GM21576 (cell line): ENCODE results near the gene PCDHAC1.
"Not testable (repeated sequence)": the region's sequence is repeated elsewhere in the genome, so short reads cannot be mapped to it uniquely, and the experiment has no call there.

ENCODE experiments used
- ATAC-seq: cut with Tn5 transposase; IDR thresholded peaks from one replicate; pipeline ENCODE4 v1.9.1; 2021; ENCODE audit warnings: mild to moderate bottlenecking, moderate library complexity; ENCODE audit not compliant: unreplicated experiment

The PCDHAC1 gene, protein sequence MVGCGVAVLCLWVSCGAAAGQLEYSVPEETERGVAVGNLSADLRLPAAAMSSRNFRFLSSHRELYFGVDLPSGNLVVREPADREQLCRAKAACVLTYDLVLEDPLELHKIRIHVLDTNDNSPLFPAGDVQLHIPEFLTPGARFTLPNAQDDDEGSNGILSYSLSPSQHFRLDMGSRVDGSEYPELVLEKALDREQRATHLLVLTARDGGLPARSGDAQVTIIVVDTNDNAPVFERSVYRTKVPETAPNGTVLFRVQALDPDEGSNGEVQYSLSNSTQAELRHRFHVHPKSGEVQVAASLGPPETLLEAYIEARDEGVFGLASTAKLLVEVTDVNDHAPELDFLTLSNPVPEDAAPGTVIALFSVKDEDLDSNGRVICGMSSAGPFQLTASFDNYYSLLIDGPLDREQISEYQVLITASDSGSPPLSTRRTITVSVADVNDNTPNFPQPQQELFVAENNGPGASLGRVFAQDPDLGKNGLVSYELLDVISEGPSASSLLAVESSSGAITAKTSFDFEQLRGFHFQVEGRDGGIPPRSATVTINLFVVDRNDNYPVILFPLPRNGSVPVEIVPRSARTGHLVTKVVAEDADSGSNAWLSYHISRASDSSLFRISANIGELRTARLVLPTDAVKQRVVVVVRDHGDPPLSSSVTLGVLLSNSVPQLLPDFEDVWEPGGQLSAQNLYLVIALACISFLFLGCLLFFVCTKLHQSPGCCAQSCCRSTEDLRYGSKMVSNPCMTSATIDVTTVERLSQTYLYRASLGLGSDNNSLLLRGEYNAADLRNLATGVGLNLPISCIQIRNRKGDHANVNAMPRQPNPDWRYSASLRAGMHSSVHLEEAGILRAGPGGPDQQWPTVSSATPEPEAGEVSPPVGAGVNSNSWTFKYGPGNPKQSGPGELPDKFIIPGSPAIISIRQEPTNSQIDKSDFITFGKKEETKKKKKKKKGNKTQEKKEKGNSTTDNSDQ

DNA sequence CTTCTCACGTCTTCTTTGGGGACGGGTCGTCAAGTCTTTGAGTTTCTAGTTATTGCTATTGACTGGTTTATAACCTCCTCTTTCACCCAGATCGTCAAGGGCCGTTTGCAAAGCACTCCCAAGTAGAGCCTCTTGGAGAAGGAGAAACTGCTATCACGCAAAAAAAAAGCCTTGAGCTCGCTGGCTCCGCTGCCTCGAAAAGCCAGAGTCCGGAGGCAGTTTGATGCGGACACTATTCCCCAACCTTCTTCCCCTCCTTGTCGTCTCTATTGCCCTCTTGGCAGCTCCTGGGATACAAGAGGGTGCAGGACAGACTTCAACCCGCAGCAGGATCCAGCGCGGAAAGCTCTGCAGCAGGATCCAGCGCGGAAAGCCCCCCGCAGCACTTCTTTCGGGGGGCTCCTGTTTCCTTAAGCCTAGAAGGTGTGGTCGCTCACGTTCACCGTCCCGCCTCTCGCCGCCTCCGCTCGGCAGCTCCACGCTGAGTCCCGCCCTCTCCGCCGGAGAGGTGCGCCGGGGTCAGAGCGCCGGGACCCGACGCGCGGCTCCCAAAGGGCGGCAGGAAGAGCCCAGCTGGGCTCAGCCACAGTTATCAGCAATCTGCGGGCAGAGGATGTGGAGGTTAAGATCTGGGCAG, at the start of gene PCDHAC1:
TSS of gene PCDHAC1 (plus strand) at position 494 of the 637 bp plus-strand sequence. CDS start 594 bp downstream, outside the sequence.
- ATAC-seq: no peak

DNA sequence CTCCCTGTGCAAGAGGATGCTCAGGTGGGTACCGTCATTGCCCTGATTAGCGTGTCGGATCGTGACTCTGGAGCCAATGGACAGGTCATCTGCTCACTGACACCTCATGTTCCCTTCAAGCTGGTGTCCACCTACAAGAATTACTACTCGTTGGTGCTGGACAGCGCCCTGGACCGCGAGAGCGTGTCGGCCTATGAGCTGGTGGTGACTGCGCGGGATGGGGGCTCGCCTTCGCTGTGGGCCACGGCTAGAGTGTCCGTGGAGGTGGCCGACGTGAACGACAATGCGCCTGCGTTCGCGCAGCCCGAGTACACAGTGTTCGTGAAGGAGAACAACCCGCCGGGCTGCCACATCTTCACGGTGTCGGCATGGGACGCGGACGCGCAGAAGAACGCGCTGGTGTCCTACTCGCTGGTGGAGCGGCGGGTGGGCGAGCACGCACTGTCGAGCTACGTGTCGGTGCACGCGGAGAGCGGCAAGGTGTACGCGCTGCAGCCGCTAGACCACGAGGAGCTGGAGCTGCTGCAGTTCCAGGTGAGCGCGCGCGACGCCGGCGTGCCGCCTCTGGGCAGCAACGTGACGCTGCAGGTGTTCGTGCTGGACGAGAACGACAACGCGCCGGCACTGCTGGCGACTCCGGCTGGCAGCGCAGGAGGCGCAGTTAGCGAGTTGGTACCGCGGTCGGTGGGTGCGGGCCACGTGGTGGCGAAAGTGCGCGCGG, 49.4 kb upstream of the PCDHAC1 start:
- not testable (repeated sequence) for ATAC-seq

DNA sequence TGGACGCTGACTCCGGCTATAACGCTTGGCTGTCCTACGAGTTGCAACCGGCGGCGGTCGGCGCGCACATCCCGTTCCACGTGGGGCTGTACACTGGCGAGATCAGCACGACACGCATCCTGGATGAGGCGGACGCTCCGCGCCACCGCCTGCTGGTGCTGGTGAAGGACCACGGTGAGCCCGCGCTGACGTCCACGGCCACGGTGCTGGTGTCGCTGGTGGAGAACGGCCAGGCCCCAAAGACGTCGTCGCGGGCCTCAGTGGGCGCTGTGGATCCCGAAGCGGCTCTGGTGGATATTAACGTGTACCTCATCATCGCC, 48.9 kb upstream of the PCDHAC1 start:
- ATAC-seq: no peak

DNA sequence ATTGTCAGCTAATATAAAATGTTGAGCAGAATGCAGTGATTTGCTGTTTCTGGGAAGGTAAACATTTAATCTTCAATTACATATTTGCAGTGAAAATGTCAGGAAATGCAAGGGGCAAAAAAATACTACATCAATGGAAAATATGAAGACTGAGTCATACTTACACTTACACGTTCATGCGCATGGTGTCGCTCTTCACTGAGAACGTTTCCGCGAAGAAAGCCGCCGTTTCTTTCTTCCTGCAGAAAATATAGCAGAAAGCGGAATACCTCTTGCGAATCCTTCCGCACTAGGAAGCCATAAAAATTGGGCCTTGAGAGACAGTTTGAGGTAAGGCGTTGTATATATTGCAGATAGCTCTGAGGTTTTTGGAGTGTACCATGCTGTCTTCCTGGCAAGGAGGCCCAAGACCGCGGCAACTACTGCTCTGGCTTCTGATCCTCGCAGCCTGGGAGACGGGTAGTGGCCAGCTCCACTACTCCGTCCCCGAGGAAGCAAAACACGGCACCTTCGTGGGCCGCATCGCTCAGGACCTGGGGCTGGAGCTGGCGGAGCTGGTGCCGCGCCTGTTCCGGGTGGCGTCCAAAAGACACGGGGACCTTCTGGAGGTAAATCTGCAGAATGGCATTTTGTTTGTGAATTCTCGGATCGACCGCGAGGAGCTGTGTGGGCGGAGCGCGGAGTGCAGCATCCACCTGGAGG, 44.1 kb upstream of the PCDHAC1 start, which contains the start of gene PCDHA13:
TSS of gene PCDHA13 (plus strand) at position 236 of the 702 bp plus-strand sequence. CDS start at position 381, 145 bp downstream.
- no peak for ATAC-seq

DNA sequence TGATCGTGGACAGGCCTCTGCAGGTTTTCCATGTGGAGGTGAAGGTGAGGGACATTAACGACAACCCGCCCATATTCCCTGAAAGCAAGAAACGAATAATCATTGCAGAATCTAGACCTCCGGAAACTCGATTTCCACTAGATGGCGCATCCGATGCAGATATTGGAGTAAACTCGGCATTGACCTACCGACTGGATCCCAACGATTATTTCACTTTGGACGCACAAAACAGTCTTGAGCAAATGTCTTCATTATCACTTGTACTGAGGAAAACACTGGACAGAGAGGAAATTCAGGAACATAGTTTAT, 43.6 kb upstream of the PCDHAC1 start:
- ATAC-seq: no peak

DNA sequence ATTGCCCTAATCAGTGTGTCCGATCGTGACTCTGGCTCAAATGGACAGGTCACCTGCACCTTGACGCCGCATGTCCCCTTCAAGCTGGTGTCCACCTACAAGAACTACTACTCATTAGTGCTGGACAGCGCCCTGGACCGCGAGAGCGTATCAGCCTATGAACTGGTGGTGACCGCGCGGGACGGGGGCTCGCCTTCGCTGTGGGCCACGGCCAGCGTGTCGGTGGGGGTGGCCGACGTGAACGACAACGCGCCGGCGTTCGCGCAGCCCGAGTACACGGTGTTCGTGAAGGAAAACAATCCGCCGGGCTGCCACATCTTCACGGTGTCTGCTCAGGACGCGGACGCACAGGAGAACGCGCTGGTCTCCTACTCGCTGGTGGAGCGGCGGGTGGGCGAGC, 42.7 kb upstream of the PCDHAC1 start:
- no peak for ATAC-seq

DNA sequence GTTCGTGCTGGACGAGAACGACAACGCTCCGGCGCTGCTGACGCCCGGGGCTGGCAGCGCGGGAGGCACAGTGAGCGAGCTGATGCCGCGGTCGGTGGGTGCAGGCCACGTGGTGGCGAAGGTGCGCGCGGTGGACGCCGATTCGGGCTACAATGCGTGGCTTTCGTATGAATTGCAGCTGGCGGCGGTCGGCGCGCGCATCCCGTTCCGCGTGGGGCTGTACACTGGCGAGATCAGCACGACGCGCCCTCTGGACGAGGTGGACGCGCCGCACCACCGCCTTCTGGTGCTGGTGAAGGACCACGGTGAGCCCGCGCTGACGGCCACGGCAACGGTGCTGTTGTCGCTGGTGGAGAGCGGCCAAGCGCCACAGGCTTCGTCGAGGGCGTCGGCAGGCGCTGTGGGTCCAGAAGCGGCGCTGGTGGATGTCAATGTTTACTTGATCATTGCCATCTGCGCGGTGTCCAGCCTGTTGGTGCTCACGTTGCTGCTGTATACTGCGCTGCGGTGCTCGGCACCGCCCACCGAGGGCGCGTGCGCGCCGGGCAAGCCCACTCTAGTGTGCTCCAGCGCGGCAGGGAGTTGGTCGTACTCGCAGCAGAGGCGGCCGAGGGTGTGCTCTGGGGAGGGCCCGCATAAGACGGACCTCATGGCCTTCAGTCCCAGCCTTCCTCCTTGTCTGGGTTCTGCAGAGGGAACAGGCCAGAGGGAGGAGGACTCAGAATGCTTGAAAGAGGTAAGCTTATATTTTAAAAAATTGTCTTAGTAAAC, 42.0 kb upstream of the PCDHAC1 start:
- no peak for ATAC-seq

DNA sequence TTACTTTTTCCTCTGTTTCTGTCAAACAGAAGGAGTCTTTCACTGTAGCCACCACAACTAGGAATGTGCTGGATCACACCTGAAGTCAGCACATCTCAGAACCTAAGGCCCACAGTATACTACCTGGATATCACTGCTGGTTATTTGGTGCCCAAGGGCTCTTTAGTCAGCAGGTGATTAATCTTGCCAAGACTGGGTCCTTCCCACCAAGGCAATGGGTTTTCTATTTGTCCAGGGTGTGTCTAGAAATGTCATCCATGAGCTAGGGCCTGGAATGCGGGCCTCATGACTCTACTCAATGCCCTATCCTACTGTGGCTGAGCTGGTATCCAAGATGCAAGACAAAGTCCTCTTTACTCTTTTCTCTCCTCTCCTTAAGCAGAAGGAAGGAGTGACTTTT, 9.8 kb upstream of the PCDHAC1 start:
- ATAC-seq: no peak

DNA sequence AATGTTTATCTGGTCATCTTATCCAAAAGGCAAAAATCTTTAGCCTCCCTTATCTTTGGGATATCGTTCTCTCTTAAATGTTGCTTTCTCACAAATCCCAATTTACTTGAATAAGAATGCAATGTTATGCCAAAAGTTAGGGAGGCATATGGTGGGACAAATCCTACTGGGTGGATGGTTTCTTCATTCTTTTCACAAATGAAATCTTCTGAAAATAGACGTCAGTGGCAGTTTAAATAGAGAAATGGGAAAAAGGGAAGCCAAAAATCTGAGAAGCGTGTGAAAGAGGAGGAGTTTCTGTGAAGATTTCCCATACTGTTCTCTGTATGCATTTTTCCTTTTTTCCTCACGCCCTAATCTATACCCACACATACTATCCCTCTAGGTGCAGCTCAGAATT, 2.5 kb upstream of the PCDHAC1 start:
- ATAC-seq: no peak

DNA sequence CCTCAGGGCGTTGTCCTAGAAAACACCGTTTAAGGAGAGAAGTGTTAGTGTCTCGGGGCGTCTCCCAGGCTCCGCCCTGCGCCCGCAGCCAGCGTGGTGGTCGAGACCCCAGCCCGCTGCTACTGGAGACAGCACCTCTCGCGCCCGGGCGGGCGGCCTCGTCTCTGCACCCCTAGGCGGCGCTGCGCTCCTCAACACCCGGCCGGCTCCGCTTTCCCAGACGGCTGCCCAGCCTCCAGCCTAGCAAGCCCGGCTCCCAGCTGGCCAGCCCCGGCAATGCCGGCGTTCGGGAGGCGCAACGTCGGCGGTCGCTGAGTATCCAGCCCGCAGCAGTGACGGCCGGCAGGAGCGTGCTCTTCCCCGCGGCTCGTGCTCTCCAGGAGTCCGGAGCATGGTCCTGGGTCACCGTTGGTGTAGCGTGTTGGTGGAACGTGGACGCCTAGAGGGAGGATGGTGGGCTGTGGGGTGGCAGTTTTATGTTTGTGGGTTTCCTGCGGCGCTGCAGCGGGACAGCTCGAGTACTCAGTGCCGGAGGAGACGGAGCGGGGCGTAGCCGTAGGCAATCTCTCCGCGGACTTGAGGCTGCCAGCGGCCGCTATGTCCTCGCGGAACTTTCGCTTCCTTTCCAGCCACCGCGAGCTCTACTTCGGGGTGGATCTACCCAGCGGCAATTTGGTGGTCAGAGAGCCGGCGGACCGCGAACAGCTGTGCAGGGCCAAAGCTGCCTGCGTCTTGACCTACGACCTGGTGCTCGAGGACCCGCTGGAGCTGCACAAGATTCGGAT, 536 bp downstream of the PCDHAC1 start:
- no peak for ATAC-seq

DNA sequence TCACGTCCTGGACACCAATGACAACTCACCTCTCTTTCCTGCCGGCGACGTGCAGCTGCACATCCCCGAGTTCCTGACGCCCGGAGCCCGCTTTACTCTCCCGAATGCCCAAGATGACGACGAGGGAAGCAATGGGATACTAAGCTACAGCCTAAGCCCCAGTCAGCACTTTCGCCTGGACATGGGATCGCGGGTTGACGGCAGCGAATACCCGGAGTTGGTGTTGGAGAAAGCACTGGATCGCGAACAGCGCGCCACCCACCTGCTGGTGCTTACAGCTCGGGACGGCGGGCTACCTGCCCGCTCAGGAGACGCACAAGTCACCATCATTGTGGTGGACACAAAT, 1.1 kb downstream of the PCDHAC1 start:
- no peak for ATAC-seq

DNA sequence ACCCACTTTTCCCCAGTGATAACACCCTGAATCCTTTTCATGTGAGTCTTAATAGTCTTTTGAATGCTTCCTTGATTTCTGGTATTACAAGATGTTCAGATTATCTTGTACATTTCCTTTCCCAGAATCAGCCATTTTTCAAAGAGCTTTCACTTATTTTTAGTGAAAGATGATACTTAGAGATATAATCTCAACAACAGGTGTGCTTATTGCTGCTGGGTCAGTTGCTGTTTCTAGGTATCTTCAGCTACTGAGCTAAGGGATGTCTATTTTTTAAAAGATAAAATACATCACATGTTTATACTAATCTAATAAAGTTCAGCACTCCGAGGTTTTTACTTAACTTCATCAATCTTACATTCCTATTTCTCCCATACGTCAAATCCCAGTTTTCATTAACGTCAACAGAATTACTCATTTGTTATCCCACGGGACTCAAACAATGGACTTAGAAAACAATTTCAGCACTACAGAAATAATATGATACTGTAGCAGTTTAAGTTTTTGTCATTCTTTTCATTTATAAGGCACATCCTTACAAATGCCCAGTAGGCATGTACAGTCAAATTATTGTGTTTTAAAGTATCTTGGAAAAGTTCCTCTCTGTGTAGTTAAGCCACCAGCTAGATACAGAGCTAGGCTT, 9.0 kb downstream of the PCDHAC1 start:
- no peak for ATAC-seq

DNA sequence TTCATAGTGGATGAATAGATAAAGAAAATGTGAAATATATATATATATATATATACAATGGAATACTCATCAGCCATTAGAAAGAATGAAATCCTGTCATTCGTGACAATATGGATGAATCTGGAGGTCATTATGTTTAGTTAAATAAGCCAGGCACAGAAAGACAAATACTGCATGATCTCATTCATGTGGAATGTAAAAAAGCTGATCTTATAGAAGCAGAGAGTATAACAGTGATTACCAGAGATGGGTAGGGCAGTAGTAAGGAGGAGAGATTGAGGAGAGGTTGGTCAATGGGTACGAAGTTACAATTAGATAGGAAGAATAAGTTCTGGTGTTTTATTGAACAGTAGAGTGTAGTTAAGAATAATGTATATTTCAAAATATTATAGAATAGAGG, 20.5 kb downstream of the PCDHAC1 start:
- ATAC-seq: no peak

DNA sequence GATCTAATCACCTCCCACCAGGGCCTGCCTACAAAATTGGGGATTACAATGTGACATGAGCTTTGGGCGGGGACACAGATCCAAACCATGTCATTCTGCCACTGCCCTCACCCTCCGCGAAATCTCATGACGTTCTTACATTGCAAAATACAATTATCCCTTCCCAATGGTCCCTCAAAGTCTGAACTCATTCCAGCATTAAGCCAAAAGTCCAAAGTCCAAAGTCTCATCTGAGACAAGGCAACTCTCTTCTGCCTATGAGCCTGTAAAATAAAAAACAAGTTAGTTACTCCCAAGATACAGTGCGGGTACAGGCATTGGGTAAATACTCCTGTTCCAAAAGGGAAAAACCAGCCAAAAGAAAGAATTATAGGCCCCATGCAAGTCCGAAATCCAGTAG, 25.5 kb downstream of the PCDHAC1 start:
- ATAC-seq: no peak

DNA sequence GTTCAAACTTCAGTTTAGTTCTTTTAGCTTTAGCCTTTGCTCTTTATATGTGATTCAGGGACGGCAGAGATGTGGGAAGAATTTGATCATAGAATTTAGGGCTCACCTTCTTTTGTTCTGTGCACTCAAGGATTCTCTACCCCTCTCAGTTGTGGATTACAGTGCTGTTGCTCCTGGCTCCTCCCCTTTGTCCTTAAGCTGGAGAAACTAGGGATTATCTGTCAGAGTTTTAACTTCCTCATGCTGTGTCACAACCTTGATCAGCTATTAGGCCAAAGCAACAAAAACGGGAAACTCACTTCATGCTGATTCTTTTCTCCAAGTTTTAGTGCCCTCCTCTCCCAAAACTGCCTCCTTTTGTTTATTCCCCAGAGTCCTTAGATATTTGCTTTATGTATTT, 27.1 kb downstream of the PCDHAC1 start:
- ATAC-seq: no peak

DNA sequence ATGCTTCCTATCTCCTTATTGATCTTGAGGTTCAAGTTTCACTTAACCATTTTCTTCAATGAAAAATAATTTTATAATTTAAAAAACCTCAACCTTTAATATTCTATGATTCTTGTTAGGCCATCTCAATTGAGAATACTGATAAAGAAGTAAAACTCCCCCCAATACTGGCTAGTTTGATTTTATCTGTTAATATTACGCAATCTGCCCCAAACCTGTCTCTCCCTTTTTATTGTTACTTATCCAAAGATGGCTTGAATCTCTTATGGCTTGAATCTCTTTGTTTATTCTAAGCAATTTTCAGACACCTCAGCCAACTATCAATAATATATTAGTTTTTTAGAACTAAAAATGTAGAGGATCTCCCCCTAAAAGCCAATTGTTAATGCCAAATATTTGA, 36.1 kb downstream of the PCDHAC1 start:
- no peak for ATAC-seq

DNA sequence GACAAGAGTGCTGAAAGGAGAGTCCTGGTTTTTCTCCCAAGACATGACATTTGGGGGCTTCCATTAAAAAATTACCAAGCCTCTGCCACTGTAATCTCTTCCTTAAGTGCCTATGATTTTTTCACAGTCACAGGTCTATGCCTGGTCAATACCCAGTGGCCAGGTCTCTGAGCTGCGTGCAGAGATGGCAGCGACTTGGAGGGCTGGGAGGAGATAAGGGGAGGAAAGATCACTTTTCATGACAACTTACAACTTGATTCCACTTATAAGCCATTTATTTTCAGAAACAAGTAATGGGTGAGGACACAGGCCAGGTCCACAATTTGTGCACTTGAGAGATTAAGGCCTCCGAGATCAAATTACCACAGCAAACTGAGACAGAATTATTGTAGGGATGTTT, 38.3 kb downstream of the PCDHAC1 start:
- no peak for ATAC-seq

DNA sequence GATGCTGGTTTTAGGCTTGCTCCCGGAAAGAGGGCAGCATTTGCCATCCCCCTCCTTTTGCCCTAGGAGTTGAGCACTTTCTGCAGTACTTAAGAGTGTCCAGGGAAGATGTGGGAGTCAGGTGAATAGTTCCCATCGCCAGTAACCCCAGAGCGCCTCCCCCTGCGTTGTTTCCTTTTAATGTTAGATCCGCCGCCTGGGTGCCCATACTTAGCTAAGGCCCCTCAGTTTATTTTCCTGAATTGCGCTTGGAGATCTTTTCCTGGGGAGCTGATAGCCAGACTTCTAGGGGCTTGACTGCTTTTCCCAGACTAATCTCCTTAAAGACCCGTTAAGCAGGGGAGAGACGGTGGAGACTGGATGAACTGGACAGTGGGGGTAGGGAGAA, 39.8 kb downstream of the PCDHAC1 start:
- no peak for ATAC-seq
